Measurements from ENCODE around the gene RBFOX2. TPM values are rescaled to one million over a fixed set of nuclear protein-coding genes. Genes with fewer than 3 reads are reported as not detected.

The RBFOX2 gene
- total and polyA plus RNA-seq, 2 donors from 2014 or later: 17.2 to 68.6 TPM

DNA sequence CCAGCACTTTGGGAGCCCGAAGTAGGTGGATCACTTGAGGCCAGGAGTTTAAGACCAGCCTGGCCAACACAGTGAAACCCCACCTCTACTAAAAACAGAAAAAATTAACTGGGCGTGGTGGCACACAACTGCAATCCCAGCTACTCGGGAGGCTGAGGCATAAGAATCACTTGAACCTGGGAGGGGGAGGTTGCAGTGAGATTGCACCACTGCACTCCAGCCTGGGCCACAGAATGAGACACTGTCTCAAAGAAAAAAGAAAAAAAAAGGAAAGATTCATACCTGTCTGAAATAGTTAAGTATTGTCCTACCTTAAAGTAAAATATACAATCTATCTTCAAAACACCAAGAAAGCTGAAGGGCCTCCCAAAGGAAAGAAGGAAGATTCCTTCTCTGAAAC, 20.1 kb downstream of the RBFOX2 start:
- TF ChIP-seq CTCF (IDR thresholded peaks at IDR 0.05; ENCODE audit: borderline replicate concordance, extremely low read depth, insufficient read depth): no peak
- Histone ChIP-seq H3K9me3 (ENCODE audit: control insufficient read depth in 2 of 3, insufficient read depth in 1 of 3, low read length in 3 of 3) (no peaks in the 10 kb centered on the region), H3K36me3 (ENCODE audit: control insufficient read depth in 2 of 3, insufficient read depth in 3 of 3, low read length in 3 of 3) (no peaks in the 10 kb centered on the region), H3K9ac (ENCODE audit: low read length in 3 of 3) (no peak overlapping the region), H3K27me3 (ENCODE audit: control insufficient read depth, insufficient read depth, low read length) (no peaks in the 10 kb centered on the region), H3K27ac (ENCODE audit: low read depth in 2 of 2, low read length in 2 of 2) (no peak overlapping the region), H3K4me1 (ENCODE audit: control insufficient read depth in 2 of 3, insufficient read depth in 2 of 3, low read depth in 1 of 3, low read length in 3 of 3) (peaks cover 0 to 5% (median 0%) of the 10 kb centered on the region in 3 donors), H3K4me3 (ENCODE audit: low read length in 3 of 3) (no peak overlapping the region)
- no peak for DNase-seq
- no peak for FAIRE-seq
- intact Hi-C loops (cut with DNase I): no loop called here

DNA sequence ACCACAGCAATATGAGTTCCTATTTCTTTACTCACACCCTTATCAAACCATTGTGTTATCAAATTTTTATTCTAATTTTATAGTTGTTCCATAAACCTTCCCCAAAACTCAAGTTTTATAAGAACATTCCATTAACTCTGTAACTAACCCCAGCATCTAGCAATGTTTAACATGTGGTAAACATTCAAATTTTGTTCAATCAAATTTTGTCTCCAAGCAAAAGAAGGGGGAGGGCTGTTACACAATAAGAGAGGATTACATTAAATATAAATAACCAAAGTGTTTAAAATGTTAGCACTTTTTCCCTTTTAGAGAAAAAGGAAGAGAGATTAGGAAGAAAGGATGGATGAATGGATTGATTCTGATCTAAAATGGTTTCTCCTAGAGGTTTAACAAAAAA, 20.5 kb downstream of the RBFOX2 start:
- no peak for TF ChIP-seq CTCF (IDR thresholded peaks at IDR 0.05; ENCODE audit: borderline replicate concordance, extremely low read depth, insufficient read depth)
- Histone ChIP-seq H3K36me3 (ENCODE audit: control insufficient read depth in 2 of 3, insufficient read depth in 3 of 3, low read length in 3 of 3) (no peaks in the 10 kb centered on the region), H3K27me3 (ENCODE audit: control insufficient read depth, insufficient read depth, low read length) (no peaks in the 10 kb centered on the region), H3K4me1 (ENCODE audit: control insufficient read depth in 2 of 3, insufficient read depth in 2 of 3, low read depth in 1 of 3, low read length in 3 of 3) (peaks cover 0 to 5% (median 0%) of the 10 kb centered on the region in 3 donors), H3K9ac (ENCODE audit: low read length in 3 of 3) (no peak overlapping the region), H3K27ac (ENCODE audit: low read depth in 2 of 2, low read length in 2 of 2) (no peak overlapping the region), H3K9me3 (ENCODE audit: control insufficient read depth in 2 of 3, insufficient read depth in 1 of 3, low read length in 3 of 3) (no peaks in the 10 kb centered on the region), H3K4me3 (ENCODE audit: low read length in 3 of 3) (no peak overlapping the region)
- no peak for DNase-seq
- intact Hi-C loops (cut with DNase I): no loop called here
- no peak for FAIRE-seq

GRCh38 chr22:36003972-36004674, 24.5 kb downstream of the RBFOX2 start:
- Histone ChIP-seq H3K9me3 (ENCODE audit: control insufficient read depth in 2 of 3, insufficient read depth in 1 of 3, low read length in 3 of 3) (no peaks in the 10 kb centered on the region), H3K36me3 (ENCODE audit: control insufficient read depth in 2 of 3, insufficient read depth in 3 of 3, low read length in 3 of 3) (no peaks in the 10 kb centered on the region), H3K4me1 (ENCODE audit: control insufficient read depth in 2 of 3, insufficient read depth in 2 of 3, low read depth in 1 of 3, low read length in 3 of 3) (peaks cover 0 to 7% (median 2%) of the 10 kb centered on the region in 3 donors), H3K9ac (ENCODE audit: low read length in 3 of 3) (no peak overlapping the region), H3K4me3 (ENCODE audit: low read length in 3 of 3) (no peak overlapping the region), H3K27me3 (ENCODE audit: control insufficient read depth, insufficient read depth, low read length) (no peaks in the 10 kb centered on the region), H3K27ac (ENCODE audit: low read depth in 2 of 2, low read length in 2 of 2) (no peak overlapping the region)
- TF ChIP-seq CTCF (IDR thresholded peaks at IDR 0.05; ENCODE audit: borderline replicate concordance, extremely low read depth, insufficient read depth): no peak
- FAIRE-seq (no peak), DNase-seq (no peak)
- intact Hi-C loops (cut with DNase I): no loop called here
